ENCODE data around the gene CAPN11.

GRCh38 chr6:44133003-44133931 is 25.4 kb upstream of the CAPN11 start:
- no peak for TF ChIP-seq CTCF (IDR thresholded peaks at IDR 0.05)
- no peak for TF ChIP-seq POLR2A (IDR thresholded peaks at IDR 0.05)

Measured in stomach (tissue), 4 donors.